ENCODE data around the gene KPNA6. TPM values are rescaled to one million over a fixed set of nuclear protein-coding genes. Genes with fewer than 3 reads are reported as not detected.
A peak's percentile ranks its signal among the peaks of the same experiment; 100 is the strongest.

Gene KPNA6
- polyA plus RNA-seq, 3 donors = 11.0 to 26.7 (median 20.2) TPM

DNA sequence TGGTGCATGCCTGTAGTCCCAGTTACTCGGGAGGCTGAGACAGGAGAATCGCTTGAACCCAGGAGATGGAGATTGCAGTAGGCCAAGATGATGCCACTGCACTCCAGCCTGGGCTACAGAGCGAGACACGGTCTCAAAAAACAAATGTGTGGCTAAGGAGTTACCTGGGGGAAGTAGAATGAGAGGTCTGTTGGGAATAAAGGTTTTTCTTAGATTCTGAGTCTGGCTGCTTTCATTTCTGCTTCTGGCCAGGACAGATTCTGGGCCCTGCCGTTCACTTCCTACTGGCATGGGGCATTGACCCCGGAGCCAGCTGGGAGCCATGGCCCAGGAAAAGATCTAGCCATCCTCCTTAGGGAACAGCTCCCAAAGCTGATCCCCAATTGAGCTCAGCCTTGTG is 100.6 kb downstream of the KPNA6 start:
- TF ChIP-seq, protein P1, sequence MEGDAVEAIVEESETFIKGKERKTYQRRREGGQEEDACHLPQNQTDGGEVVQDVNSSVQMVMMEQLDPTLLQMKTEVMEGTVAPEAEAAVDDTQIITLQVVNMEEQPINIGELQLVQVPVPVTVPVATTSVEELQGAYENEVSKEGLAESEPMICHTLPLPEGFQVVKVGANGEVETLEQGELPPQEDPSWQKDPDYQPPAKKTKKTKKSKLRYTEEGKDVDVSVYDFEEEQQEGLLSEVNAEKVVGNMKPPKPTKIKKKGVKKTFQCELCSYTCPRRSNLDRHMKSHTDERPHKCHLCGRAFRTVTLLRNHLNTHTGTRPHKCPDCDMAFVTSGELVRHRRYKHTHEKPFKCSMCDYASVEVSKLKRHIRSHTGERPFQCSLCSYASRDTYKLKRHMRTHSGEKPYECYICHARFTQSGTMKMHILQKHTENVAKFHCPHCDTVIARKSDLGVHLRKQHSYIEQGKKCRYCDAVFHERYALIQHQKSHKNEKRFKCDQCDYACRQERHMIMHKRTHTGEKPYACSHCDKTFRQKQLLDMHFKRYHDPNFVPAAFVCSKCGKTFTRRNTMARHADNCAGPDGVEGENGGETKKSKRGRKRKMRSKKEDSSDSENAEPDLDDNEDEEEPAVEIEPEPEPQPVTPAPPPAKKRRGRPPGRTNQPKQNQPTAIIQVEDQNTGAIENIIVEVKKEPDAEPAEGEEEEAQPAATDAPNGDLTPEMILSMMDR (IDR thresholded peaks at IDR 0.05) = no peak
- H3K27ac ChIP-seq (ENCODE audit: low read depth in 1 of 2, low read length in 2 of 2) = peak overlapping the region in 1 of 2 donors; percentile 20

DNA sequence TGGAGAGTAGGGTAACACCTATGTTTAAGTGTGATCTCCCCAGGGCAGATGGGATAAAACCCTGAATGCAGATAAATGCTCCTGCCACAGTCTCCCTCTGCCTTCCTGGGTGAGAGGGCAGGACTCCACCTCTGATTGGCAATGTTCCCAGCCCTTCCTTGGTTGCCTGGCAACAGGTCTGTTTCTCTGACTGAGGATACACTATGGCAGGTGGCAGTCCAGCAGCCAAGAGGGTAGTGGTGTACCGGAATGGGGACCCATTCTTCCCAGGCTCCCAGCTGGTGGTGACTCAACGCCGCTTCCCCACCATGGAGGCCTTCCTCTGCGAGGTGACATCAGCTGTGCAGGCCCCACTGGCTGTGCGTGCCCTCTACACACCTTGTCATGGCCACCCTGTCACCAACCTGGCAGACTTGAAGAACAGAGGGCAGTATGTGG is 101.1 kb downstream of the KPNA6 start, which contains the start of gene DCDC2B:
Gene DCDC2B (plus strand): TSS at position 199 of the 438 bp plus-strand sequence. CDS start 5 bp downstream, at position 204.
- Mint-ChIP-seq H3K27ac (peak within 1 kb of the TSS in 3 of 7 donors; percentile 42 to 56 (median 50)), H3K4me3 (no peak within 1 kb of the TSS), H3K9me3 (peaks cover 0 to 1% (median 0%) of the 10 kb centered on the region in 7 donors), H3K36me3 (peaks cover 0 to 1% of the 10 kb centered on the region in 2 donors), H3K4me1 (peaks cover 18% of the 10 kb centered on the region), H3K27me3 (ENCODE audit: low read depth in 3 of 3) (peaks cover 0 to 3% (median 0%) of the 10 kb centered on the region in 3 donors)
- no peak within 1 kb of the TSS for H3K4me3 ChIP-seq (replicated peaks in 1 of 3; ENCODE audit: low read depth in 2 of 3, low read length in 3 of 3)
- H3K27ac ChIP-seq (ENCODE audit: low read depth in 1 of 2, low read length in 2 of 2) = peak within 1 kb of the TSS in 1 of 2 donors; percentile 20
- TF ChIP-seq, protein P1 (IDR thresholded peaks at IDR 0.05) = no peak
- H3K9me3 ChIP-seq (replicated peaks in 1 of 2; ENCODE audit: control insufficient read depth in 1 of 2, insufficient read depth in 1 of 2, low read length in 2 of 2) = no peaks in the 10 kb centered on the region
- no peaks in the 10 kb centered on the region for H3K27me3 ChIP-seq (ENCODE audit: control insufficient read depth in 2 of 2, insufficient read depth in 2 of 2, low read length in 2 of 2)
- H4K20me1 ChIP-seq (ENCODE audit: insufficient read depth, low read length) = no peaks in the 10 kb centered on the region
- 96% methylated on average over 5 of the region's 5 CpGs for WGBS (ENCODE audit: insufficient coverage)
- H3K79me2 ChIP-seq (ENCODE audit: insufficient read depth, low read length) = no peaks in the 10 kb centered on the region
- no peak for DNase-seq
- H2AFZ ChIP-seq (ENCODE audit: insufficient read depth, low read depth, low read length, poor library complexity, severe bottlenecking) = no peak within 1 kb of the TSS
- intact Hi-C loops (cut with micrococcal nuclease) = no loop called here
- peaks cover 14 to 16% of the 10 kb centered on the region in 2 donors for H3K4me1 ChIP-seq (ENCODE audit: control insufficient read depth in 1 of 2, insufficient read depth in 2 of 2, low read length in 2 of 2)
- peaks cover 0 to under 1% of the 10 kb centered on the region in 2 donors for H3K36me3 ChIP-seq (replicated peaks in 1 of 2; ENCODE audit: control insufficient read depth in 1 of 2, insufficient read depth in 2 of 2, low read length in 2 of 2)
- H3K9ac ChIP-seq (ENCODE audit: insufficient read depth, low read length, poor library complexity, severe bottlenecking) = no peak within 1 kb of the TSS
- no peak within 1 kb of the TSS for H3K4me2 ChIP-seq (replicated peaks; ENCODE audit: extremely low read depth, low read length, poor library complexity, severe bottlenecking)

More for the DNA sequence above, 100.6 kb downstream of the KPNA6 start:
- Mint-ChIP-seq H3K36me3 (no peaks in the 10 kb centered on the region), H3K9me3 (peaks cover 0 to 1% (median 0%) of the 10 kb centered on the region in 7 donors), H3K27ac (peak overlapping the region in 1 of 7 donors; percentile 56), H3K4me1 (peaks cover 18% of the 10 kb centered on the region), H3K27me3 (ENCODE audit: low read depth in 3 of 3) (peaks cover 0 to 3% (median 0%) of the 10 kb centered on the region in 3 donors), H3K4me3 (no peak overlapping the region)
- Histone ChIP-seq H3K27me3 (ENCODE audit: control insufficient read depth in 2 of 2, insufficient read depth in 2 of 2, low read length in 2 of 2) (no peaks in the 10 kb centered on the region), H3K9ac (ENCODE audit: insufficient read depth, low read length, poor library complexity, severe bottlenecking) (no peak overlapping the region), H3K4me1 (ENCODE audit: control insufficient read depth in 1 of 2, insufficient read depth in 2 of 2, low read length in 2 of 2) (peaks cover 14 to 16% of the 10 kb centered on the region in 2 donors), H3K79me2 (ENCODE audit: insufficient read depth, low read length) (no peaks in the 10 kb centered on the region), H3K4me3 (replicated peaks in 1 of 3; ENCODE audit: low read depth in 2 of 3, low read length in 3 of 3) (no peak overlapping the region), H4K20me1 (ENCODE audit: insufficient read depth, low read length) (no peaks in the 10 kb centered on the region), H3K4me2 (replicated peaks; ENCODE audit: extremely low read depth, low read length, poor library complexity, severe bottlenecking) (no peak overlapping the region), H2AFZ (ENCODE audit: insufficient read depth, low read depth, low read length, poor library complexity, severe bottlenecking) (no peak overlapping the region), H3K36me3 (replicated peaks in 1 of 2; ENCODE audit: control insufficient read depth in 1 of 2, insufficient read depth in 2 of 2, low read length in 2 of 2) (no peaks in the 10 kb centered on the region), H3K9me3 (replicated peaks in 1 of 2; ENCODE audit: control insufficient read depth in 1 of 2, insufficient read depth in 1 of 2, low read length in 2 of 2) (no peaks in the 10 kb centered on the region)
- 100% methylated on average over 2 of the region's 6 CpGs for WGBS (ENCODE audit: insufficient coverage)
- intact Hi-C loops (cut with micrococcal nuclease) = no loop called here
- DNase-seq = no peak
